ENCODE data around the gene WFIKKN2. TPM values are rescaled to one million over a fixed set of nuclear protein-coding genes. Genes with fewer than 3 reads are reported as not detected.

WFIKKN2 gene
- polyA plus RNA-seq, 1 experiment: 0.07 TPM

- ChIA-PET POLR2A (interaction anchor here (0.6 to 1.2 kb wide), 2 partner anchors 12 to 68 kb away, joined by 3 to 4 read pairs; partner anchors contain the start of gene TOB1), CTCF (interaction anchor here (1.0 to 1.5 kb wide), 2 partner anchors 15 to 18 kb away, joined by 3 to 5 read pairs; no protein-coding TSS in a partner anchor)
- DNase-seq (ENCODE audit: low read depth, low spot score): no peak
- no peak for TF ChIP-seq CTCF (IDR thresholded peaks at IDR 0.05; ENCODE audit: low read depth, low read length)
- H3K27me3 ChIP-seq (ENCODE audit: control insufficient read depth, insufficient read depth, low read length): no peaks in the 10 kb centered on the region
- no peaks in the 10 kb centered on the region for H3K9me3 ChIP-seq (ENCODE audit: control insufficient read depth, insufficient read depth, low read length)
- H3K27ac ChIP-seq (ENCODE audit: low read depth, low read length): no peak overlapping the region
- H3K4me3 ChIP-seq (ENCODE audit: low read depth, low read length): no peak overlapping the region
These were observed 36.7 kb upstream of the WFIKKN2 start for GRCh38 chr17:50798424-50799288.

GRCh38 chr17:50799582-50799981 lies 35.8 kb upstream of the WFIKKN2 start:
- POLR2A ChIA-PET: no interaction called here
- no peak overlapping the region for H3K27ac ChIP-seq (ENCODE audit: low read depth, low read length)
- H3K27me3 ChIP-seq (ENCODE audit: control insufficient read depth, insufficient read depth, low read length): no peaks in the 10 kb centered on the region
- no peaks in the 10 kb centered on the region for H3K9me3 ChIP-seq (ENCODE audit: control insufficient read depth, insufficient read depth, low read length)
- DNase-seq (ENCODE audit: low read depth, low spot score): no peak
- CTCF ChIA-PET: interaction anchor here (1.5 kb wide), 1 partner anchor 16 kb away, joined by 5 read pairs; no protein-coding TSS in a partner anchor
- TF ChIP-seq CTCF (IDR thresholded peaks at IDR 0.05; ENCODE audit: low read depth, low read length): no peak
- no peak overlapping the region for H3K4me3 ChIP-seq (ENCODE audit: low read depth, low read length)

DNA sequence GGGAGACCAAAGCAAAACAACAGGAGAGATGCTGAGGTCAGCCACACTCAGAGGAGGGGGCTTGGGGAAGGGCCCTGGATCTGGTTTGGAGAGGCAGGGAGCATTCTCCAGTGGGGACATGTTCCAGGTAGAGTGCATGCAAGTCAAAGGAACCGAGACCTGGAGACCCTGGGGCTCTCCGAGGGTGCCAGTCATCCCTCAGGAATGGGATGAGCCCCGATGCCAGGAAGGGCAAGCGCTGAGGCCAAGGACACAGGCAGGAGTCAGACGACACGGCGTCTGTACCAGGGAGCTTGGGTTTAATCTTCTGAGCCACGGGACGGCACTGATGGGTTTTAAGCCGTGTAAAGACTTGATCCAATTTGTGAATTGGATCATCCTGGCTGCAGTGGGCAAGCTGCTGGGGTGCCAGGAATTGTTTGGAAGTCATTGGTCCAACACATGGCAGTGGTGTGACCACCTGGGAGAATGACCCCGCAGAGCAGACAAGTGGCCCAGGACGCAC lies 35.1 kb upstream of the WFIKKN2 start:
- POLR2A ChIA-PET: no interaction called here
- no peak for TF ChIP-seq CTCF (IDR thresholded peaks at IDR 0.05; ENCODE audit: low read depth, low read length)
- H3K9me3 ChIP-seq (ENCODE audit: control insufficient read depth, insufficient read depth, low read length): no peaks in the 10 kb centered on the region
- DNase-seq (ENCODE audit: low read depth, low spot score): no peak
- CTCF ChIA-PET: interaction anchor here (3.7 kb wide), 1 partner anchor 17 kb away, joined by 19 read pairs; no protein-coding TSS in a partner anchor
- no peak overlapping the region for H3K27ac ChIP-seq (ENCODE audit: low read depth, low read length)
- no peaks in the 10 kb centered on the region for H3K27me3 ChIP-seq (ENCODE audit: control insufficient read depth, insufficient read depth, low read length)
- H3K4me3 ChIP-seq (ENCODE audit: low read depth, low read length): no peak overlapping the region

- Histone ChIP-seq H3K27me3 (ENCODE audit: control insufficient read depth, insufficient read depth, low read length) (no peaks in the 10 kb centered on the region), H3K9me3 (ENCODE audit: control insufficient read depth, insufficient read depth, low read length) (no peaks in the 10 kb centered on the region), H3K4me3 (ENCODE audit: low read depth, low read length) (no peak overlapping the region), H3K27ac (ENCODE audit: low read depth, low read length) (no peak overlapping the region)
- no peak for TF ChIP-seq CTCF (IDR thresholded peaks at IDR 0.05; ENCODE audit: low read depth, low read length)
- no peak for DNase-seq (ENCODE audit: low read depth, low spot score)
- CTCF ChIA-PET: interaction anchor here (0.6 to 3.7 kb wide), 4 partner anchors 20 to 244 kb away, joined by 3 to 19 read pairs (median 3); no protein-coding TSS in a partner anchor
- POLR2A ChIA-PET: interaction anchor here (0.6 to 1.1 kb wide), 2 partner anchors 9 to 63 kb away, joined by 3 to 11 read pairs; partner anchors contain the start of gene TOB1
These were observed 32.5 kb upstream of the WFIKKN2 start for GRCh38 chr17:50802609-50803571.
